ENCODE data around the gene CMIP. TPM values are rescaled to one million over a fixed set of nuclear protein-coding genes. Genes with fewer than 3 reads are reported as not detected.

The CMIP gene
- total RNA-seq, 4 donors from 2014 or later, result 14.5 to 24.6 (median 21.0) TPM

DNA sequence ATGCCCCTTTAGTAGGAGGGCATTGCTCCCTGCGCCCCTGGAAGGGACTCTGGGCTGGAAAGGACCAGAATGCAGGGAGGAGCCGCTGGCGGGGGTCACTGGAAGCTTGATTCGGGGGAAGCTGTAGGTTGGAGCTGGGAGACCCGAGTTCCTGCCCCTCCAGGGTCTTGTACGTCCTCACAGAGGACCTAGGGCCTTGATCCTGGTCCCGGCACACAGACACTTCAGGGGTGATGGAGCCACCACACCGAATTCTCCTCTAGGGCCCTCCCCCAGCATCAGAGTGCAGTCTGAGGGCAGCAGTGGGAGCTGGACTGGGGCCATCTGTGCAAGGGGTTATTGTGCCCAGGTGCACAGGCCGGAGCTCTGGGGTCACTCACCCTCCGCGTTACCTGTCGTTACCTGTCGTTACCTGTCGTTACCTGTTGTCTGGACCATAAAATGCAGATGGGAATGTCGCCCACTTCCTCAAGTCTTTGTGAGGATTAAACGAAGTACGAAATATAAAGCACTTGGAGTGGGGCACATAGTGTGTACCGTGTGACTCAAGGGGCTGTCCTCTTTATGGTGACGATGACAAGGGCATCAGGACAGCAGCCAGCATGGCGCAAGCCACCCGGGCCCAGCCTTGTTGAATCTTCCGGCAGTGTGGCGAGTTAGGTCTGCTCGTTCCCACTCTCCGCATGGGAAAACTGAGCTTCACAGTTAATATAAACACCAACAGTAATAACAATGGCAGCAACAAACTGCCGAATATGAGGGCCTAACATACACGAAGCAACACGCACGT lies 48.6 kb downstream of the CMIP start:
- no peak for DNase-seq (ENCODE audit: extremely low spot score)

DNA sequence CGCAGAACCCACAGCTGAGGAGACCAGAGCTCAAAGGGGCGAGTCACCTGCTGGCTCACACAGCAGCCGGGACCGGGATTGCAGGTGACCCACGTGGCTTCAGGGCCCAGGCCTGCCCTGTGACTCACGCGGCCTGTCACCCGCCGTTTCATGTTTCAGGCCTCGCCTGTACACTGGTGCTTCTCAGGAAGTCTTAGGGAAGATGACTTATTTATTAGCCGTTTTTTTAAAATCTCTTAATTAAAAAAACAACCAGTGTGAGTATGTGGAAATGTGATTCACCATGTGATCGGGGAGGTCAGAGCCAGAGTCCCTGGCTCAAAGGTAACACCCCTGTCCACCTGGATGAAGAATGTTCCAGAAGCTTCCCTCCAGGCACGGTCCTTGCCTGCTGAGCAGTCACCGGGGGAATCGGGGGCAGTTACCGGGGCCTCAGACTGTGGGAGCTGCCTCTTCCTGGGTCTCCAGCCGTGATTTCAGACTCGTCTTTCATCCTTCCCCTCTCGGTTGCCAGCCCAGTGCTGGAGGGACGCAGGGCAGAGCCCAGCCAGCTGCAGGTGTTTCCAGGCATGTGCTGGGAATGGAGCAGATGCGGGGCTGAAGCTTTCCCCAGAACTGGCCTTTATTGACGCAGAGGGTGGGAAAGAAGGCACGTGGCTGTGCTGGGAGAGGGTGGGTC lies 49.3 kb downstream of the CMIP start:
- no peak overlapping the region for H3K4me3 ChIP-seq
- no peaks in the 10 kb centered on the region for H3K36me3 ChIP-seq
- intact Hi-C loops (cut with DNase I), result no loop called here
- peak overlapping the region in 3 of 4 donors; percentile 23 to 57 (median 56) for H3K27ac ChIP-seq (replicated peaks in 1 of 4)
- peaks cover 48 to 82% (median 77%) of the 10 kb centered on the region in 4 donors for H3K4me1 ChIP-seq
- WGBS, result 78% methylated on average over 20 of the region's 23 CpGs
- H3K9me3 ChIP-seq, result no peaks in the 10 kb centered on the region
- H3K27me3 ChIP-seq, result no peaks in the 10 kb centered on the region
- TF ChIP-seq, protein P1, sequence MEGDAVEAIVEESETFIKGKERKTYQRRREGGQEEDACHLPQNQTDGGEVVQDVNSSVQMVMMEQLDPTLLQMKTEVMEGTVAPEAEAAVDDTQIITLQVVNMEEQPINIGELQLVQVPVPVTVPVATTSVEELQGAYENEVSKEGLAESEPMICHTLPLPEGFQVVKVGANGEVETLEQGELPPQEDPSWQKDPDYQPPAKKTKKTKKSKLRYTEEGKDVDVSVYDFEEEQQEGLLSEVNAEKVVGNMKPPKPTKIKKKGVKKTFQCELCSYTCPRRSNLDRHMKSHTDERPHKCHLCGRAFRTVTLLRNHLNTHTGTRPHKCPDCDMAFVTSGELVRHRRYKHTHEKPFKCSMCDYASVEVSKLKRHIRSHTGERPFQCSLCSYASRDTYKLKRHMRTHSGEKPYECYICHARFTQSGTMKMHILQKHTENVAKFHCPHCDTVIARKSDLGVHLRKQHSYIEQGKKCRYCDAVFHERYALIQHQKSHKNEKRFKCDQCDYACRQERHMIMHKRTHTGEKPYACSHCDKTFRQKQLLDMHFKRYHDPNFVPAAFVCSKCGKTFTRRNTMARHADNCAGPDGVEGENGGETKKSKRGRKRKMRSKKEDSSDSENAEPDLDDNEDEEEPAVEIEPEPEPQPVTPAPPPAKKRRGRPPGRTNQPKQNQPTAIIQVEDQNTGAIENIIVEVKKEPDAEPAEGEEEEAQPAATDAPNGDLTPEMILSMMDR (IDR thresholded peaks at IDR 0.05), result no peak
- TF ChIP-seq POLR2A (IDR thresholded peaks at IDR 0.05; ENCODE audit: low read depth), result no peak
- no peak for TF ChIP-seq EP300 (IDR thresholded peaks at IDR 0.05)
- TF ChIP-seq POLR2AphosphoS5 (IDR thresholded peaks at IDR 0.05), result peak in 1 of 2 donors; percentile 37
- no peak for DNase-seq (ENCODE audit: extremely low spot score)

More for the DNA sequence above, 48.6 kb downstream of the CMIP start:
- TF ChIP-seq, protein P1 (IDR thresholded peaks at IDR 0.05), result no peak
- TF ChIP-seq POLR2AphosphoS5 (IDR thresholded peaks at IDR 0.05) (no peak), POLR2A (IDR thresholded peaks at IDR 0.05; ENCODE audit: low read depth) (no peak), EP300 (IDR thresholded peaks at IDR 0.05) (no peak)
- no peaks in the 10 kb centered on the region for H3K9me3 ChIP-seq
- 88% methylated on average over 25 of the region's 29 CpGs for WGBS
- intact Hi-C loops (cut with DNase I), result no loop called here
- H3K36me3 ChIP-seq, result no peaks in the 10 kb centered on the region
- H3K4me1 ChIP-seq, result peaks cover 46 to 84% (median 74%) of the 10 kb centered on the region in 4 donors
- H3K4me3 ChIP-seq, result no peak overlapping the region
- peak overlapping the region; percentile 23 to 57 (median 56) for H3K27ac ChIP-seq (replicated peaks in 1 of 4)
- H3K27me3 ChIP-seq, result no peaks in the 10 kb centered on the region

DNA sequence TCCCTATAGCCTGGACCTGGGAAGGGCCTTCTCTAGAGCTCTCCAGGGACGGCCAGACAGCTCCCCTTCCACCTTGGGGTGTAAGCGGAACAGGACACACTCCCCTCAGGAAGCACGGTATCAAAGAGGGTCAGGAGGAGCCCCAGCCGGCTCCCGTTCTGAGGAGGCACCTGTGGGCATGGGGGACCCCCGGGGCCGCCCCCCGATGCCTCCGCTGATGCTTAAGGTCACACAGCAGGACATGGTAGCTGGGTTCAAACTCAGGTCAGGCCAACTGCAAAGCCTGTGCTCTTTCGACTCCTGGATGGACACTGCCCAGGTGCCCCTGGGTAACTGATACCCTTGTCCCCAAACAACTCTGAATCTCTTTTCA lies 49.8 kb downstream of the CMIP start:
- no peaks in the 10 kb centered on the region for H3K9me3 ChIP-seq
- H3K4me1 ChIP-seq, result peaks cover 48 to 80% (median 72%) of the 10 kb centered on the region in 4 donors
- intact Hi-C loops (cut with DNase I), result no loop called here
- DNase-seq (ENCODE audit: extremely low spot score), result no peak
- TF ChIP-seq, protein P1 (IDR thresholded peaks at IDR 0.05), result no peak
- TF ChIP-seq POLR2AphosphoS5 (IDR thresholded peaks at IDR 0.05), result no peak
- TF ChIP-seq EP300 (IDR thresholded peaks at IDR 0.05), result no peak
- TF ChIP-seq POLR2A (IDR thresholded peaks at IDR 0.05; ENCODE audit: low read depth), result no peak
- H3K27ac ChIP-seq (replicated peaks in 1 of 4), result peak overlapping the region in 3 of 4 donors; percentile 23 to 57 (median 50)
- no peaks in the 10 kb centered on the region for H3K27me3 ChIP-seq
- no peaks in the 10 kb centered on the region for H3K36me3 ChIP-seq
- H3K4me3 ChIP-seq, result no peak overlapping the region
- WGBS, result 94% methylated on average over 6 of the region's 10 CpGs

DNA sequence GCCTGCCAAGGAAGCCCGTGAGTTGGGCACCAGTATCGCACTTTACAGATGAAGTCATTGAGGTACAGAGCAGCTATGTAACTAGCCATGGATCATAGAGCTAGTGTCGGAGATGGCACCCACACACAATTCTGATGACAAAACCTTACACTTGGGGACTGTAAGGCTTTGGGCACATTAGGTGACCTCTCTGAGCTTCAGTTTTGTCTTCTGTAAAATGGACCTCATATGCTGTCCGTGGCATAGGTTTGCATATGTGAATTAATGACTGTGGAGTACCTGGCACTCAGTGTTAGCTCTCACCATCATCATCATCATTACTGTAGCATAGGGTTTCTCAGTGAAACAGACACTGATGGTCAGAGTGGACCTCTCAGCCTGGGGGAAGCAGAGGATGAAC lies 50.3 kb downstream of the CMIP start:
- TF ChIP-seq EP300 (IDR thresholded peaks at IDR 0.05), result no peak
- TF ChIP-seq POLR2AphosphoS5 (IDR thresholded peaks at IDR 0.05), result no peak
- TF ChIP-seq POLR2A (IDR thresholded peaks at IDR 0.05; ENCODE audit: low read depth), result no peak
- TF ChIP-seq, protein P1 (IDR thresholded peaks at IDR 0.05), result no peak
- 94% methylated on average over 3 of the region's 4 CpGs for WGBS
- Histone ChIP-seq H3K27ac (replicated peaks in 1 of 4) (no peak overlapping the region), H3K4me3 (no peak overlapping the region), H3K36me3 (no peaks in the 10 kb centered on the region), H3K9me3 (no peaks in the 10 kb centered on the region), H3K27me3 (no peaks in the 10 kb centered on the region), H3K4me1 (peaks cover 48 to 80% (median 70%) of the 10 kb centered on the region in 4 donors)
- intact Hi-C loops (cut with DNase I), result no loop called here
- no peak for DNase-seq (ENCODE audit: extremely low spot score)

All from esophagus muscularis mucosa (tissue), 4 donors.